Renal pelvis (tissue), 4 donors: ENCODE results near the gene CDX1. TPM values are rescaled to one million over a fixed set of nuclear protein-coding genes. Genes with fewer than 3 reads are reported as not detected.

Experiments used
- DNase-seq: peaks from one replicate; pipeline ENCODE4 v3.0.0-alpha.2; 2013
- polyA plus RNA-seq, 3 donors: library from polyadenylated mRNA; unstranded; fragments of 120-200 nt; gene quantifications; one replicate each; pipeline ENCODE4 v1.2.1, GENCODE V29; 2013; ENCODE audit not compliant: insufficient read length in 3 of 3

The CDX1 gene
- polyA plus RNA-seq, 3 donors: 0.84 to 1.1 (median 0.89) TPM

GRCh38 chr5:150161242-150162141 lies 5.1 kb upstream of the CDX1 start:
- no peak for DNase-seq

GRCh38 chr5:150162142-150162513 lies 4.5 kb upstream of the CDX1 start:
- no peak for DNase-seq

- DNase-seq: no peak
Observed at GRCh38 chr5:150163035-150163434, 3.5 kb upstream of the CDX1 start.

- no peak for DNase-seq
Observed at GRCh38 chr5:150163547-150164059, 3.0 kb upstream of the CDX1 start.

- no peak for DNase-seq
Observed at GRCh38 chr5:150164211-150164980, 2.2 kb upstream of the CDX1 start.

- DNase-seq: no peak
Observed at GRCh38 chr5:150166037-150166649, 435 bp upstream of the CDX1 start.

GRCh38 chr5:150167512-150167850 lies 903 bp downstream of the CDX1 start:
- DNase-seq: no peak

- DNase-seq: no peak
Observed at GRCh38 chr5:150167908-150168307, 1.3 kb downstream of the CDX1 start.

- no peak for DNase-seq
Observed at GRCh38 chr5:150168864-150169263, 2.3 kb downstream of the CDX1 start.

GRCh38 chr5:150172145-150172544 lies 5.6 kb downstream of the CDX1 start:
- no peak for DNase-seq

- DNase-seq: no peak
Observed at GRCh38 chr5:150172556-150172955, 6.0 kb downstream of the CDX1 start.

GRCh38 chr5:150173161-150173560 lies 6.6 kb downstream of the CDX1 start:
- DNase-seq: no peak

- DNase-seq: no peak
Observed at GRCh38 chr5:150174285-150174684, 7.7 kb downstream of the CDX1 start.

- DNase-seq: no peak
Observed at GRCh38 chr5:150175076-150175475, 8.5 kb downstream of the CDX1 start.

- no peak for DNase-seq
Observed at GRCh38 chr5:150175536-150175935, 9.0 kb downstream of the CDX1 start.

- DNase-seq: no peak
Observed at GRCh38 chr5:150176745-150177477, 10.3 kb downstream of the CDX1 start.

- DNase-seq: no peak
Observed at GRCh38 chr5:150177721-150178120, 11.1 kb downstream of the CDX1 start.

- DNase-seq: no peak
Observed at GRCh38 chr5:150178262-150178661, 11.7 kb downstream of the CDX1 start.

- DNase-seq: no peak
Observed at GRCh38 chr5:150179019-150179620, 12.5 kb downstream of the CDX1 start.

- DNase-seq: no peak
Observed at GRCh38 chr5:150180241-150181026, 13.9 kb downstream of the CDX1 start.

- no peak for DNase-seq
Observed at GRCh38 chr5:150181027-150181426, 14.4 kb downstream of the CDX1 start.
